GM10266 (cell line): ENCODE results near the gene DNAJC30.
"Not testable (repeated sequence)": the region's sequence is repeated elsewhere in the genome, so short reads cannot be mapped to it uniquely, and the experiment has no call there.

Experiments used
- DNase-seq: peaks from one replicate; pipeline ENCODE4 v3.0.0; 2012; ENCODE audit errors: extremely low spot score
- TF ChIP-seq, protein P1 (sequence below): IDR thresholded peaks from 2 replicates; pipeline ENCODE4 v1.5.1; 2012; ENCODE audit warnings: mild to moderate bottlenecking, low read depth; ENCODE audit not compliant: control insufficient read depth, insufficient read depth; ENCODE audit errors: missing control alignments

DNAJC30 gene

DNA sequence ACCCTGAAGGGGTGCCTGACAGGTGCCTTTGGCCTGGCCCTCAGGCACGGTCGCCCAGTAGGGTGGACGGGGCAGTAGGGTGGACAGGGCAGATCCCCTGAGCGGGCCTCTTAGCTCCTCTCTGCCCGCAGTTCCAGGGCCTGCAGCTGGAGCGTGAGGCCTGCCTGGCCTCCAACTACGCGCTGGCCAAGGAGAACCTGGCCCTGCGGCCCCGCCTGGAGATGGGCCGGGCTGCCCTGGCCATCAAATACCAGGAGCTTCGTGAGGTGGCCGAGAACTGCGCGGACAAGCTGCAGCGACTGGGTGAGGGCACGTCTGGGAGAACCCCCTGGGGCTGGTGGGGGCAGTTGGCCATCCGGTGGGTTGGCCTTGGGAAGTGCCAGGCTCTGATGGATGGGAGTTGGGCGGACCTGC lies 14.0 kb downstream of the DNAJC30 start:
- TF ChIP-seq, protein P1, sequence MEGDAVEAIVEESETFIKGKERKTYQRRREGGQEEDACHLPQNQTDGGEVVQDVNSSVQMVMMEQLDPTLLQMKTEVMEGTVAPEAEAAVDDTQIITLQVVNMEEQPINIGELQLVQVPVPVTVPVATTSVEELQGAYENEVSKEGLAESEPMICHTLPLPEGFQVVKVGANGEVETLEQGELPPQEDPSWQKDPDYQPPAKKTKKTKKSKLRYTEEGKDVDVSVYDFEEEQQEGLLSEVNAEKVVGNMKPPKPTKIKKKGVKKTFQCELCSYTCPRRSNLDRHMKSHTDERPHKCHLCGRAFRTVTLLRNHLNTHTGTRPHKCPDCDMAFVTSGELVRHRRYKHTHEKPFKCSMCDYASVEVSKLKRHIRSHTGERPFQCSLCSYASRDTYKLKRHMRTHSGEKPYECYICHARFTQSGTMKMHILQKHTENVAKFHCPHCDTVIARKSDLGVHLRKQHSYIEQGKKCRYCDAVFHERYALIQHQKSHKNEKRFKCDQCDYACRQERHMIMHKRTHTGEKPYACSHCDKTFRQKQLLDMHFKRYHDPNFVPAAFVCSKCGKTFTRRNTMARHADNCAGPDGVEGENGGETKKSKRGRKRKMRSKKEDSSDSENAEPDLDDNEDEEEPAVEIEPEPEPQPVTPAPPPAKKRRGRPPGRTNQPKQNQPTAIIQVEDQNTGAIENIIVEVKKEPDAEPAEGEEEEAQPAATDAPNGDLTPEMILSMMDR: no peak
- no peak for DNase-seq

GRCh38 chr7:73668886-73669230 lies 14.4 kb downstream of the DNAJC30 start:
- DNase-seq: peak; percentile 42
- TF ChIP-seq, protein P1: no peak

- TF ChIP-seq, protein P1: no peak
- DNase-seq: peak; percentile 52
Measured at GRCh38 chr7:73668103-73668885, 15.0 kb downstream of the DNAJC30 start.

DNA sequence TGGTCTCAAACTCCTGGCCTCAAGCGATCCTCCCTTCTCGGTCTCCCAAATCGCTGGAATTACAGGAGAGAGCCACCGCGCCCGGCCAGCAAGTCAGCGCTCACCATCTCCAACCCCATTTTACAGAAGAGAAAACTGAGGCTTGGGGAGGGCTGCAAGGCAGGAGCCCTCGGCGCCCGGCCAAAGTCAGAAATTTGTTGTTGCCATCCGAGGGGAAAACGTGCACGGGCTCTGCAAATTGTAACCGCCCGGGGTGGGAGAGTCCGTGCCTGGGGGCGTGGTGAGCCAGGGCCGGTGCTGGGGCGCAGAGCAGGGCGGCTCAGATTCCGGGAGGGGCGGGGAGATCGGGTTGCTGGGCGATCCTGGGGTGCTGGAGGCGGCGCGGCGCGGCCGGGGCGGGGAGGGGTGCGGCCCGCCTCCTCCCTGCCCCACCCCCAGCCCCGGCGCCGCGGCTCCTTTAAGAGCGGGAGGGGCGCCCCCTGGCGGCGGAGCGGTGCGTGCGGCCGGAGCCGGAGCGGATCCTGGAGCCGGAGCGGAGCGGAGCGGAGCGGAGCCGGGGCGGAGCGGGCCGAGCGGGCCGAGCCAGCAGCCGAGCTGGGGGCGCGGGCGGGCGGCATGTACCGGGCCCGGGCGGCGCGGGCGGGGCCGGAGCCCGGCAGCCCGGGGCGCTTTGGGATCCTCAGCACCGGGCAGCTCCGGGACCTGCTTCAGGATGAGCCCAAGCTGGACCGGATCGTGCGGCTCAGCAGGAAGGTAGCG lies 15.7 kb downstream of the DNAJC30 start, which contains the start of gene VPS37D:
Gene VPS37D (plus strand): TSS at position 488 of the 759 bp plus-strand sequence. CDS start 128 bp downstream, at position 616.
- peak; percentile 99 for DNase-seq
- TF ChIP-seq, protein P1: peak; percentile 98

- DNase-seq: no peak
- TF ChIP-seq, protein P1: no peak
Measured at GRCh38 chr7:73663033-73663432, 20.2 kb downstream of the DNAJC30 start.

DNA sequence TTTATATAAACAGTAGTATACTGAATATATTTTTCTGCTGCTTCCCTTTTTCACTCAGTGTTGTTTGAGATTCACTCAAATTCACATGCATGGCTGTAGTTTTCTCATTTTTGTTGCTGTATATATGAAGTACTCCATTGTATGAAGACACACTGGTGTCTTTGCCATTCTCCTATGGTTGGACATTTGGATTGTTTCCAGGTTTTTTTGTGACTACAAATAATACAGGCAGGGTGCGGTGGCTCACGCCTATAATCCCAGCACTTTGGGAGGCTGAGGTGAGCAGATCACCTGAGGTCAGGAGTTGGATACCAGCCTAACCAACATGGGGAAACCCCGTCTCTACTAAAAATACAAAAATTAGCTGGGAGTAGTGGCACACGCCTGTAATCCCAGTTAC lies 22.7 kb downstream of the DNAJC30 start:
- DNase-seq: not testable (repeated sequence)

DNA sequence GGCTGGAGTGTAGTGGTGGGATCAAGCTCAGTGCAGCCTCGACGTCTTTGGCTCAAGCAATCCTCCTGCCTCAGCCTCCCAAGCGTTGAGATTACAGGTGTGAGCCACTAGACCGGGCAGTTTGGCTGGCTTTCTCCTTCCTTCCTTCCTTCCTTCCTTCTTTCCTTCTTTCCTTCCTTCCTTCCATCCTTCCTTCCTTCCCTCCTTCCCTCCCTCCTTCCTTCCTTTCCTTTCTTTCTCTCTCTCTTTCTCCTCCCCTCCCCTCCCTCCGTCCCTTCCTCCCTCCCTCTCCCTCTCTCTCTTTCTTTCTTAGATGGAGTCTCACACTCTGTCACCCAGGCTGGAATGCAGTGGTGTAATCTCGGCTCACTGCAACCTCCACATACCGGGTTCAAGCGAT lies 23.3 kb downstream of the DNAJC30 start:
- TF ChIP-seq, protein P1: no peak
- DNase-seq: no peak

DNA sequence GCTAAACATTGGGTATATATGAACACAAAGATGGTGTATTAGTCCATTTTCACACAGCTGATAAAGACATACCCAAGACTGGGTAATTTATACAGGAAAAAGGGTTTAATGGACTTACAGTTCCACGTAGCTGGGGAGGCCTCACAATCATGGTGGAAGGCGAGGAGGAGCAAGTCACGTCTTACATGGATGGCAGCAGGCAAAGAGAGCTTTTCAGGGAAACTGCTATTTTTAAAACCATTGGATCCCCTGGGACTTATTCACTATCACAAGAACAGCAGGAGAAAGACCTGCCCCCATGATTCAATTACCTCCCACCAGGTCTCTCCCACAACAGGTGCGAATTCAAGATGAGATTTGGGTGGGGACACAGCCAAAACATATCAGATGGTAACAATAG lies 27.9 kb downstream of the DNAJC30 start:
- not testable (repeated sequence) for DNase-seq
